HepG2 (cell line): ENCODE data around the gene COL27A1. TPM values are rescaled to one million over a fixed set of nuclear protein-coding genes. Genes with fewer than 3 reads are reported as not detected.

Experiments
- ATAC-seq: fragments of 200-7000 bp; cut with Tn5 transposase; 3 replicates; pipeline ENCODE4 v1.9.1; 2020; ENCODE audit warnings: mild to moderate bottlenecking, moderate library complexity
- BruUV-seq: library from RNA; stranded (reverse); fragments of 400-500 nt; replicated peaks from 2 replicates; lab custom pipeline; 2021; lab: Mats Ljungman, UMichigan
- CTCF ChIA-PET: fragments of 300-600 bp; formaldehyde crosslinking; extraction: SDS; loops from one replicate; lab custom pipeline; 2021; ENCODE audit warnings: low total read pairs, inconsistent platforms, low intra/inter-chr PET ratio; lab: Yijun Ruan, JAX
- POLR2A ChIA-PET: fragments of 350-600 bp; sonication (Branson Sonifier 250); formaldehyde crosslinking; loops from one replicate; lab custom pipeline; 2020; ENCODE audit warnings: antibody characterized with exemption, inconsistent platforms; lab: Yijun Ruan, JAX
- DNase-seq: peaks from one replicate; pipeline ENCODE4 v3.0.0-alpha.2; 2015; ENCODE audit warnings: low spot score
- FAIRE-seq: peaks from 3 replicates; lab custom pipeline; 2011; peaks lifted over from hg19 to GRCh38; lab: Jason Lieb, UNC
- H2AFZ ChIP-seq: one replicate; pipeline ENCODE4 v1.6.1; 2011; ENCODE audit warnings: low read length, inconsistent platforms
- H3K27ac ChIP-seq: fragments of 300-600 bp; 3 replicates; pipeline ENCODE4 v1.8.0; 2011; ENCODE audit warnings: mixed run types, mild to moderate bottlenecking, mixed read lengths, low read length, inconsistent platforms; ENCODE audit not compliant: insufficient read depth; ENCODE audit errors: extremely low read length
- H3K27me3 ChIP-seq, 2 experiments: fragments of 200-600 bp in 1 of 2; 2 replicates in 1 of 2; 3 replicates in 1 of 2; pipeline versions ENCODE4 v1.6.0 to v1.8.0; 2011; ENCODE audit warnings: low read length in 2 of 2, mild to moderate bottlenecking in 2 of 2, moderate library complexity in 2 of 2, inconsistent platforms in 1 of 2; ENCODE audit not compliant: insufficient read depth in 2 of 2, control insufficient read depth in 1 of 2
- H3K36me3 ChIP-seq, 2 experiments: fragments of 200-600 bp in 1 of 2; replicated peaks in 1 of 2; 2 replicates in 1 of 2; 3 replicates in 1 of 2; pipeline versions ENCODE4 v1.5.1 to v1.8.0; 2011; ENCODE audit warnings: low read length in 2 of 2, inconsistent platforms in 1 of 2; ENCODE audit not compliant: insufficient read depth in 2 of 2, control insufficient read depth in 1 of 2
- H3K4me1 ChIP-seq: 2 replicates; pipeline ENCODE4 v1.5.1; 2012; ENCODE audit warnings: low read length, inconsistent platforms; ENCODE audit not compliant: insufficient read depth
- H3K4me2 ChIP-seq: 2 replicates; pipeline ENCODE4 v1.6.0; 2011; ENCODE audit warnings: low read depth, low read length, inconsistent platforms
- H3K4me3 ChIP-seq, 3 experiments: fragments of 200-600 bp in 1 of 3; sonication (generic), shearing (Covaris generic) in 1 of 3; replicated peaks in 1 of 3; 2 replicates each; pipeline ENCODE4 v1.5.1; 2011 to 2016; ENCODE audit warnings: low read length in 3 of 3, inconsistent platforms in 2 of 3, low read depth in 2 of 3, mild to moderate bottlenecking in 2 of 3, control low read depth in 1 of 3, mixed read lengths in 1 of 3; ENCODE audit not compliant: insufficient read depth in 1 of 3
- H3K79me2 ChIP-seq: one replicate; pipeline ENCODE4 v1.6.1; 2011; ENCODE audit warnings: low read length, inconsistent platforms; ENCODE audit not compliant: insufficient read depth
- H3K9ac ChIP-seq: 2 replicates; pipeline ENCODE4 v1.6.0; 2011; ENCODE audit warnings: mild to moderate bottlenecking, low read depth, low read length, inconsistent platforms; ENCODE audit not compliant: insufficient read depth
- H3K9me3 ChIP-seq: 2 replicates; pipeline ENCODE4 v1.5.1; 2012; ENCODE audit warnings: mild to moderate bottlenecking, low read length
- H4K20me1 ChIP-seq: 2 replicates; pipeline ENCODE4 v1.6.0; 2011; ENCODE audit warnings: inconsistent platforms, mild to moderate bottlenecking, low read length, moderate library complexity; ENCODE audit not compliant: insufficient read depth
- ADNP ChIP-seq: sonication (generic); formaldehyde crosslinking; IDR thresholded peaks from 2 replicates; pipeline ENCODE4 v1.4.0; 2020; ENCODE audit warnings: missing genetic modification reagents
- AGO2 ChIP-seq: fragments of 200-400 bp; formaldehyde crosslinking; optimal IDR thresholded peaks from 2 replicates; pipeline ENCODE3; 2017; ENCODE audit warnings: mild to moderate bottlenecking, low read depth, low read length, moderate library complexity
- ATAD3A ChIP-seq: sonication (generic); formaldehyde crosslinking; IDR thresholded peaks from 2 replicates; pipeline ENCODE4 v1.4.0; 2020; ENCODE audit warnings: missing genetic modification reagents
- FOXO1 ChIP-seq: sonication (generic); formaldehyde crosslinking; IDR thresholded peaks from 2 replicates; pipeline ENCODE4 v1.4.0; 2020; ENCODE audit warnings: missing genetic modification reagents
- GABPA ChIP-seq, 2 experiments: IDR thresholded peaks; 2 replicates each; pipeline ENCODE4 v1.6.1; 2011 to 2016; ENCODE audit warnings: low read depth in 2 of 2, low read length in 1 of 2, missing biosample characterization in 1 of 2, missing genetic modification characterization in 1 of 2
- HDAC6 ChIP-seq: fragments of 200-600 bp; sonication (generic); IDR thresholded peaks from 2 replicates; pipeline ENCODE4 v1.7.0; 2017; ENCODE audit warnings: mild to moderate bottlenecking, antibody characterized with exemption, low read length, low read depth
- HNRNPK ChIP-seq: fragments of 200-400 bp; formaldehyde crosslinking; IDR thresholded peaks from 2 replicates; pipeline ENCODE4 v1.6.1; 2018; ENCODE audit warnings: low read length, low read depth, moderate library complexity, mild to moderate bottlenecking; ENCODE audit not compliant: poor library complexity, severe bottlenecking
- MIXL1 ChIP-seq: IDR thresholded peaks from 2 replicates; pipeline ENCODE4 v1.6.1; 2016
- MYNN ChIP-seq: sonication (generic); formaldehyde crosslinking; IDR thresholded peaks from 2 replicates; pipeline ENCODE4 v1.4.0; 2020; ENCODE audit warnings: mild to moderate bottlenecking, low read depth, missing genetic modification reagents
- PITX1 ChIP-seq: sonication (generic); formaldehyde crosslinking; IDR thresholded peaks from 2 replicates; pipeline ENCODE4 v1.5.1; 2020; ENCODE audit warnings: mild to moderate bottlenecking, missing genetic modification reagents
- PTBP1 ChIP-seq: fragments of 200-400 bp; formaldehyde crosslinking; IDR thresholded peaks from 2 replicates; pipeline ENCODE4 v1.6.1; 2018; ENCODE audit warnings: low read length, low read depth; ENCODE audit not compliant: poor library complexity, severe bottlenecking
- ZFP36L2 ChIP-seq: sonication (generic); formaldehyde crosslinking; IDR thresholded peaks from 2 replicates; pipeline ENCODE4 v1.4.0; 2020; ENCODE audit warnings: missing genetic modification reagents
- ZNF282 ChIP-seq: fragments of 450-650 bp; IDR thresholded peaks from 2 replicates; pipeline ENCODE4 v1.6.1; 2018; ENCODE audit not compliant: partially characterized antibody
- WGBS: methylation state at CpG from one replicate; pipeline ENCODE4 v1.1.6; 2017; ENCODE audit warnings: low lambda C conversion rate; 5-methylcytosine and 5-hydroxymethylcytosine counted together
- in situ Hi-C: cut with HindIII; loops from 2 replicates; pipeline ENCODE4 v1.10.0; 2017; ENCODE audit warnings: low pct_unique_long_range_greater_than_20kb; ENCODE audit not compliant: extremely low pct_ligation_motif_present
- intact Hi-C: fragments of 100-400 bp; cut with micrococcal nuclease; formaldehyde crosslinking; loops from one replicate; pipeline ENCODE4 v1.10.0; 2022; ENCODE audit not compliant: unreplicated experiment
- polyA plus RNA-seq, 8 experiments: library from polyadenylated mRNA; depleted of rRNA in 3 of 8; stranded (reverse) in 7 of 8; unstranded in 1 of 8; fragments of >200 nt; fragmentation: Illumina TruSeq in 4 of 8; extraction: Trizol in 4 of 8; gene quantifications; 2 replicates each; pipeline versions ENCODE4 v1.2.1 to v1.2.3, GENCODE V29; 2011 to 2016; ENCODE audit warnings: low read depth in 4 of 8, missing spikeins in 1 of 8, mixed read lengths in 1 of 8; ENCODE audit not compliant: insufficient read depth in 1 of 8
- total RNA-seq, 5 experiments: library from RNA; depleted of rRNA; stranded (reverse); fragments of >200 nt; fragmentation: Illumina TruSeq; extraction: Trizol; gene quantifications; 2 replicates each; pipeline ENCODE4 v1.2.3, GENCODE V29; 2016; ENCODE audit warnings: low read depth in 1 of 5
- TF ChIP-seq, protein P1 (sequence below): sonication (generic); formaldehyde crosslinking; IDR thresholded peaks from 2 replicates; pipeline ENCODE4 v1.5.0; 2020; ENCODE audit warnings: missing genetic modification reagents

The COL27A1 gene
- total and polyA plus RNA-seq, 2 of the 13 experiments (the other 11 are each of a cell fraction or from before 2014, with no cell fraction given), result 71.3 to 89.1 TPM

DNA sequence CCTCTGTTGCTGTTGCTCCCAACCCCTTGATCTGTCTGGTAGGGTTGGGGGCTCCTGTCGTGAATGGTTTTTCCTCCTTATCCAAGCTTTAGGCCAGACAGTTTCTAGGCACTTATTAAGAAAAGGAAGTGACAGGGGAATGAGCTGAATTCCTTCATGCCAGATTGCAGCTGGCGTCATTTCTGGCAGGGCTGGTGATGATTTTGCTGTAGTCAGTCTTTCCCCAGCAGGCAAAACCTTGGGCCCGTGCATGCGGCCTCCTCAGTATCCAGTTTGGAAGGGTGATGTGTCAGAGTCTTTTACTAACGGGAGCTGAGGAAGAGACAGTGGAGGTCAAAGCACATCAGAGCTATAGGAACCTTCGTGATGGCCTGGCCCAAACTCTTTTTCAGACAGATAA lies 58.8 kb downstream of the COL27A1 start (continued):
- TF ChIP-seq, protein P1, sequence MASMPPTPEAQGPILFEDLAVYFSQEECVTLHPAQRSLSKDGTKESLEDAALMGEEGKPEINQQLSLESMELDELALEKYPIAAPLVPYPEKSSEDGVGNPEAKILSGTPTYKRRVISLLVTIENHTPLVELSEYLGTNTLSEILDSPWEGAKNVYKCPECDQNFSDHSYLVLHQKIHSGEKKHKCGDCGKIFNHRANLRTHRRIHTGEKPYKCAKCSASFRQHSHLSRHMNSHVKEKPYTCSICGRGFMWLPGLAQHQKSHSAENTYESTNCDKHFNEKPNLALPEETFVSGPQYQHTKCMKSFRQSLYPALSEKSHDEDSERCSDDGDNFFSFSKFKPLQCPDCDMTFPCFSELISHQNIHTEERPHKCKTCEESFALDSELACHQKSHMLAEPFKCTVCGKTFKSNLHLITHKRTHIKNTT (CRISPR knock-in tag), result no peak
- no peak for TF ChIP-seq ZFP36L2 (CRISPR knock-in tag)
- TF ChIP-seq PTBP1, result no peak
- TF ChIP-seq ADNP (CRISPR knock-in tag), result no peak
- no peak for TF ChIP-seq HDAC6
- TF ChIP-seq ZNF282, result no peak
- TF ChIP-seq HNRNPK, result no peak
- no peak for TF ChIP-seq GABPA (IDR thresholded peaks at IDR 0.05; ENCODE audit: low read depth, low read length)
- no peak for TF ChIP-seq GABPA (CRISPR knock-in tag; IDR thresholded peaks at IDR 0.05; ENCODE audit: low read depth)
- no peak for TF ChIP-seq PITX1 (CRISPR knock-in tag)
- TF ChIP-seq MYNN (CRISPR knock-in tag), result no peak

DNA sequence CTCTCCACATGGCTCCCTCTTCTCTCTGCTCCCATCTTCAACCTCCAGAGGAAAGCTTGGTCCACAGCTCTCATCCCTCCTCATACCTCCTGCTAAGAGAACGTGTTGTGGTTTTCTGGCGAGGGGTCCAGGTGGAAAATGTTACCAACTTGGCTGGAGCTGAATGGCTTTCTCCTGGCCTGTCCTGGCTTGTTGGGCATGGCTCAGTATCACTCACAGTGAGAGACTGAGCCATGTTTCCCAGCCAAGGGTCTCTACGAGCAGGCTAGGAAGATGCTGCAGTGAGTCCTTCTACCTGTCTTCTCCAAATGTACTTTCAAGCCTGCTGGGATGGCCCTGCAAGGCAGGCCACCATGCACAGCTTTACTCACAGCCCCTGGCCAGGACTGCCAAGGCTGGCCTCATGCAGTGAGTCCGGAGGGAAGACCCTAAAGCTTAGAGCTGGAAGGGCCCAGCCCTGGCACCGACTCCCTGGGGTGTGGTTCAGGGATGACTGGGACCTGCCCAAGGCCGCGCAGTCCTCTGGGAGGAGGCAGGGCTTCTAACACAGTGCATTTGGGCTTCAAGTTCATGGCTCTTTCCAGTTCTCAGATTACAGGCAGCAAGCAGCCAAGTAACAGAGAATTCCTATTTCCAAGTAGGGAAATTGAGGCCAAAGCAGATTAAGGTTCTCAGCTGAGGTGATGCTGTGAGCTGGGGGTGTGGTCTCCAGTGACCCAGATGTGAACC lies 59.5 kb downstream of the COL27A1 start:
- peaks cover 44 to 89% of the 10 kb centered on the region in 2 experiments for H3K36me3 ChIP-seq
- CTCF ChIA-PET, result no interaction called here
- H3K27me3 ChIP-seq, result no peaks in the 10 kb centered on the region
- FAIRE-seq (no peak), DNase-seq (no peak), ATAC-seq (no peak)
- H3K4me2 ChIP-seq, result no peak overlapping the region
- H4K20me1 ChIP-seq, result no peaks in the 10 kb centered on the region
- intact Hi-C loops, result no loop called here
- no peak overlapping the region for H3K27ac ChIP-seq
- TF ChIP-seq FOXO1 (no peak), AGO2 (peak; percentile 32), MIXL1 (CRISPR knock-in tag) (no peak), ATAD3A (CRISPR knock-in tag) (no peak)
- BruUV-seq, result no TSS peak
- H3K4me3 ChIP-seq, result no peak overlapping the region
- WGBS, result 100% methylated on average over 4 of the region's 7 CpGs
- H3K9me3 ChIP-seq, result no peaks in the 10 kb centered on the region
- in situ Hi-C loops, result no loop called here
- no peaks in the 10 kb centered on the region for H3K4me1 ChIP-seq
- H3K79me2 ChIP-seq, result no peaks in the 10 kb centered on the region
- H2AFZ ChIP-seq, result no peak overlapping the region
- no peak overlapping the region for H3K9ac ChIP-seq
- POLR2A ChIA-PET, result interaction anchor here (0.9 kb wide), 1 partner anchor 40 kb away, joined by 3 read pairs; no protein-coding TSS in a partner anchor
